Progenitor cell of endocrine pancreas (in vitro differentiated cells): Measurements from ENCODE around the gene MAD1L1. TPM values are rescaled to one million over a fixed set of nuclear protein-coding genes. Genes with fewer than 3 reads are reported as not detected.
"Not testable (repeated sequence)": the region's sequence is repeated elsewhere in the genome, so short reads cannot be mapped to it uniquely, and the experiment has no call there.

ENCODE experiments used
- DNase-seq: peaks from one replicate; pipeline ENCODE4 v3.0.0; 2021; ENCODE audit warnings: low spot score; ENCODE audit not compliant: unreplicated experiment
- H3K27ac Mint-ChIP-seq: 2 replicates; pipeline ENCODE4 v1.8.0; 2021; ENCODE audit warnings: mild to moderate bottlenecking, moderate library complexity, mixed read lengths
- H3K27me3 Mint-ChIP-seq: 2 replicates; pipeline ENCODE4 v1.8.0; 2021; ENCODE audit warnings: mixed read lengths
- H3K36me3 Mint-ChIP-seq: 2 replicates; pipeline ENCODE4 v1.8.0; 2022; ENCODE audit warnings: mixed read lengths; ENCODE audit not compliant: insufficient read depth
- H3K4me1 Mint-ChIP-seq: 2 replicates; pipeline ENCODE4 v1.8.0; 2021; ENCODE audit warnings: low read depth, mixed read lengths
- H3K4me3 Mint-ChIP-seq: 2 replicates; pipeline ENCODE4 v1.8.0; 2021; ENCODE audit warnings: low read depth, mild to moderate bottlenecking, moderate library complexity, mixed read lengths
- H3K9me3 Mint-ChIP-seq: 2 replicates; pipeline ENCODE4 v1.8.0; 2021; ENCODE audit warnings: low read depth, mixed read lengths
- total RNA-seq: library from RNA; stranded (reverse); gene quantifications from 2 replicates; pipeline ENCODE4 v1.2.1, GENCODE V29; 2021
- TF ChIP-seq, protein P1 (sequence below): fragments of 200-600 bp; sonication (generic); IDR thresholded peaks from one replicate; pipeline ENCODE4 v1.5.0; 2021; ENCODE audit warnings: antibody characterized with exemption, mild to moderate bottlenecking; ENCODE audit not compliant: unreplicated experiment

MAD1L1 gene
- total RNA-seq, 1 donor from 2014 or later, result 49.8 TPM

DNA sequence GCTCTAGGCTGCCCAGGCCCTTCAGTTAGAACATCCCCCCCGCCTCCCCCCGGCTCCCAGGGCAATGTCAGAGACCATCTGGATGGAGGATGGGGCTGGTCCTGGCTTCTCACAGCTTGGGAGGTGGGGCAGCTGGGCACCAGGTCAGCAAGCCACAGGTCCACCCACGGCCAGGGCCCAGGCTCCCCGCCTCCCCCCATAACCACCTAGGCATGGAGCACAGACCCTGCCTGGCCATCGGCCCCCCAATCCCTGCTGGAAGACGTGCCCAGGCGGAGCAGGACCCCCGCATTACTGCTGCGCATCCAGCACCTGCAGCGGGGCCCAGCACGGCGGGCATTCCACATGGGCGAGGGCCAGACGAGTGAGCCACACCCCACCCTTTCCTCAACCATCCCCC lies 393.0 kb downstream of the MAD1L1 start:
- peaks cover 5% of the 10 kb centered on the region for H3K36me3 Mint-ChIP-seq
- no peaks in the 10 kb centered on the region for H3K4me1 Mint-ChIP-seq
- DNase-seq, result no peak
- H3K9me3 Mint-ChIP-seq, result peaks cover 3% of the 10 kb centered on the region
- H3K27ac Mint-ChIP-seq, result no peak overlapping the region
- TF ChIP-seq, protein P1, sequence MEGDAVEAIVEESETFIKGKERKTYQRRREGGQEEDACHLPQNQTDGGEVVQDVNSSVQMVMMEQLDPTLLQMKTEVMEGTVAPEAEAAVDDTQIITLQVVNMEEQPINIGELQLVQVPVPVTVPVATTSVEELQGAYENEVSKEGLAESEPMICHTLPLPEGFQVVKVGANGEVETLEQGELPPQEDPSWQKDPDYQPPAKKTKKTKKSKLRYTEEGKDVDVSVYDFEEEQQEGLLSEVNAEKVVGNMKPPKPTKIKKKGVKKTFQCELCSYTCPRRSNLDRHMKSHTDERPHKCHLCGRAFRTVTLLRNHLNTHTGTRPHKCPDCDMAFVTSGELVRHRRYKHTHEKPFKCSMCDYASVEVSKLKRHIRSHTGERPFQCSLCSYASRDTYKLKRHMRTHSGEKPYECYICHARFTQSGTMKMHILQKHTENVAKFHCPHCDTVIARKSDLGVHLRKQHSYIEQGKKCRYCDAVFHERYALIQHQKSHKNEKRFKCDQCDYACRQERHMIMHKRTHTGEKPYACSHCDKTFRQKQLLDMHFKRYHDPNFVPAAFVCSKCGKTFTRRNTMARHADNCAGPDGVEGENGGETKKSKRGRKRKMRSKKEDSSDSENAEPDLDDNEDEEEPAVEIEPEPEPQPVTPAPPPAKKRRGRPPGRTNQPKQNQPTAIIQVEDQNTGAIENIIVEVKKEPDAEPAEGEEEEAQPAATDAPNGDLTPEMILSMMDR, result no peak
- no peak overlapping the region for H3K4me3 Mint-ChIP-seq
- no peaks in the 10 kb centered on the region for H3K27me3 Mint-ChIP-seq

GRCh38 chr7:1838911-1839531 lies 393.7 kb downstream of the MAD1L1 start:
- H3K27me3 Mint-ChIP-seq, H3K9me3 Mint-ChIP-seq, H3K4me3 Mint-ChIP-seq, H3K4me1 Mint-ChIP-seq, DNase-seq, H3K36me3 Mint-ChIP-seq, H3K27ac Mint-ChIP-seq: not testable (repeated sequence)

- not testable (repeated sequence) for H3K9me3 Mint-ChIP-seq, H3K27ac Mint-ChIP-seq, DNase-seq, H3K36me3 Mint-ChIP-seq, H3K4me3 Mint-ChIP-seq, H3K27me3 Mint-ChIP-seq, H3K4me1 Mint-ChIP-seq
These were observed 394.2 kb downstream of the MAD1L1 start for GRCh38 chr7:1838544-1838872.

GRCh38 chr7:1837696-1838543 lies 394.8 kb downstream of the MAD1L1 start:
- not testable (repeated sequence) for H3K4me1 Mint-ChIP-seq, H3K27me3 Mint-ChIP-seq, H3K4me3 Mint-ChIP-seq, DNase-seq, H3K27ac Mint-ChIP-seq
- Mint-ChIP-seq H3K36me3 (peaks cover 10% of the 10 kb centered on the region), H3K9me3 (peaks cover 12% of the 10 kb centered on the region)

- DNase-seq, H3K4me3 Mint-ChIP-seq, H3K27me3 Mint-ChIP-seq, H3K4me1 Mint-ChIP-seq, H3K27ac Mint-ChIP-seq: not testable (repeated sequence)
- H3K9me3 Mint-ChIP-seq, result peaks cover 29% of the 10 kb centered on the region
- peaks cover 25% of the 10 kb centered on the region for H3K36me3 Mint-ChIP-seq
These were observed 400.7 kb downstream of the MAD1L1 start for GRCh38 chr7:1831933-1832535.

DNA sequence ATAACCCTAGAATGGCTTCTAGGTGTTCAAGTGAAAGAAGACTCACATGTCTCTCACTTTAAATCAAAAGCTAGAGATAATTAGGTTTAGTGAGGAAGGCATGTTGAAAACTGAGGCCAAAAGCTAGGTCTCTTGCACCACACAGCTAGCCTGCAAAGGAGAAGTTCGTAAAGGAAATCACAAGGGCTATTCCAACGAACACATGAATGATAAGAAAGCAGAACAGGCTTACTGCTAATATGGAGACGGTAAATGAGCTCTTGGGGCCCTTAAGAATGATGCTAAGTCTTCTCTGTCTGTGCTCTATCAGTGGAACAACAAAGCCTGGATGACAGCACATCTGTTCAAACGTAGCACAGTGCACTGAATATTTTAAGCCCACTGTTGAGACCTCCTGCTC lies 401.3 kb downstream of the MAD1L1 start:
- not testable (repeated sequence) for H3K27ac Mint-ChIP-seq, DNase-seq, H3K4me3 Mint-ChIP-seq, H3K4me1 Mint-ChIP-seq, H3K27me3 Mint-ChIP-seq
- H3K9me3 Mint-ChIP-seq, result peaks cover 29% of the 10 kb centered on the region
- H3K36me3 Mint-ChIP-seq, result peaks cover 25% of the 10 kb centered on the region

GRCh38 chr7:1829668-1830067 lies 403.1 kb downstream of the MAD1L1 start:
- H3K4me1 Mint-ChIP-seq, DNase-seq: not testable (repeated sequence)

GRCh38 chr7:1829111-1829510 lies 403.6 kb downstream of the MAD1L1 start:
- Mint-ChIP-seq H3K27ac (peak overlapping the region; percentile 23), H3K36me3 (peaks cover 21% of the 10 kb centered on the region), H3K4me1 (peaks cover under 1% of the 10 kb centered on the region), H3K4me3 (no peak overlapping the region), H3K9me3 (peaks cover 23% of the 10 kb centered on the region), H3K27me3 (no peaks in the 10 kb centered on the region)
- no peak for DNase-seq
- TF ChIP-seq, protein P1, result no peak

More at GRCh38 chr7:1829668-1830067, 403.1 kb downstream of the MAD1L1 start:
- H3K36me3 Mint-ChIP-seq, result peaks cover 22% of the 10 kb centered on the region
- not testable (repeated sequence) for H3K27ac Mint-ChIP-seq, H3K4me3 Mint-ChIP-seq, H3K27me3 Mint-ChIP-seq
- peaks cover 26% of the 10 kb centered on the region for H3K9me3 Mint-ChIP-seq

DNA sequence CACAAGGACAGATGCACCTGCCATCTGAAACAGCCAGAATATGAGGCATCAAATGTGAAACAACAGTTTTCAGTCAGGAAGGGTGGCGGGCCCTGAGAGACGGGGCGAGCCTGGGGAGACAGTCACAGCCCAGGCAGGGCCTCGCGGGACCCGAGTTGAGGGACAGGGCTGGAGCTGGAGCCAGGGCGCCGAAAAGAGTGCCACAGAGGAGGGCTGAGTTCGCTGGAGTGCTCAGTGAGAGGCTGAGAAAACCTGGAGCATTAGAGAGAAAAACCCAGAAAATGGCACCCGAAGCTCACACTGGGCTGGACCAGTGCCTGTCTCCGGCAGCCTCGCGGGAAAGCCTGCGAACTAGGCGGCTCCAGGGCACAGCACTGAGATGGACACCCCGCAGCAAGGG lies 404.6 kb downstream of the MAD1L1 start:
- Mint-ChIP-seq H3K36me3 (peaks cover 17% of the 10 kb centered on the region), H3K9me3 (peaks cover 18% of the 10 kb centered on the region)
- not testable (repeated sequence) for H3K4me3 Mint-ChIP-seq, H3K27ac Mint-ChIP-seq, H3K27me3 Mint-ChIP-seq, H3K4me1 Mint-ChIP-seq, DNase-seq

- not testable (repeated sequence) for H3K27ac Mint-ChIP-seq, H3K4me3 Mint-ChIP-seq, DNase-seq, H3K27me3 Mint-ChIP-seq
- Mint-ChIP-seq H3K36me3 (peaks cover 16% of the 10 kb centered on the region), H3K9me3 (peaks cover 17% of the 10 kb centered on the region), H3K4me1 (peaks cover 16% of the 10 kb centered on the region)
These were observed 405.2 kb downstream of the MAD1L1 start for GRCh38 chr7:1827521-1827981.

- peaks cover 16% of the 10 kb centered on the region for H3K9me3 Mint-ChIP-seq
- not testable (repeated sequence) for DNase-seq, H3K27me3 Mint-ChIP-seq, H3K27ac Mint-ChIP-seq, H3K4me3 Mint-ChIP-seq
- peaks cover 20% of the 10 kb centered on the region for H3K4me1 Mint-ChIP-seq
- H3K36me3 Mint-ChIP-seq, result peaks cover 15% of the 10 kb centered on the region
These were observed 405.8 kb downstream of the MAD1L1 start for GRCh38 chr7:1826931-1827330.
